Measurements from ENCODE around the gene PCGF2. TPM values are rescaled to one million over a fixed set of nuclear protein-coding genes. Genes with fewer than 3 reads are reported as not detected.
A peak's percentile ranks its signal among the peaks of the same experiment; 100 is the strongest.

Gene PCGF2
- total and polyA plus RNA-seq, 10 of the 15 experiments (the other 5 are each of a cell fraction or from before 2014, with no cell fraction given), result 2.7 to 35.6 (median 7.2) TPM

DNA sequence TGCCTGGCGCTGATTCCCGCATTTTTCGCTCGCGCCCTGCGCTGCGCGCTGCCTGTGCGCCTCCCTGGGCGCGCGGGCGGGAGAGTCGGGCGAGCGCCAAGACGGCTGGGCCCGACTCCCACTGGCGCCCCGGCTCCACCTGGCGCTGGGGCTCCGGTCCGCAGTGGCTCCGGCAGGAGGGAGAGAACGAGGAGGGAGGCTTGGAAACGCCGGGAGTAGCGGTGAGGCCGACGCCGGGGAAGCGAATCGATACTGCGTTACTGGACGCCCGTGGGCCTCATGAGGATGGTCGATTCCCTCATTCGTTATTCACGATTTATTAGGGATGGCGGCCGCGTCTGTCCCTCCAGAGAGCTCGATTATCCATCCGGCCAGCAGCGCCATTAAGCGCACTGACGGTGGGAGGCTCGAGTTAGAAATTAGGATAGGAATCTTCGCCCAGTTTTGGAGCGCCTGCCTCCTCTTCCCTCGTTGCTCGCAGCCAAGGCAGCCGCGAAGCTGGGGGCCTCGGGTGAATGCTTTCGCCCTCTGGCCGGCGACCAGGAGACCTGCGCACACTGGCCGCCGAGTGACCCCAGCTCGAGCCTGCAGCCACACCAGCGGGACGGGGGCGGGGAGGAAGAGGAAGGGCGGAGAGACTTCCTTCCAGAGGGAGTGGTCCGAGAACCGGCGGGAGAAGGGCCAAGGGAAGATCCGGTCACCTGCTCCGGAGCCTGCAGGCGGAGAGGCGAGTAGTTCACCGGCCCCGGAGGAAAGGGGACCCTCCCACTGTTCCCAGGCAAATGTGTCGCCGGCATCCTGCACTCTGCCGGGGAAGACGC, 1.3 kb upstream of the PCGF2 start (continued):
- TF ChIP-seq SMARCA5 (IDR thresholded peaks at IDR 0.05) (no peak), IKZF2 (IDR thresholded peaks at IDR 0.05) (peak; percentile 60 to 68; a peak in 3 of 4 replicates)

DNA sequence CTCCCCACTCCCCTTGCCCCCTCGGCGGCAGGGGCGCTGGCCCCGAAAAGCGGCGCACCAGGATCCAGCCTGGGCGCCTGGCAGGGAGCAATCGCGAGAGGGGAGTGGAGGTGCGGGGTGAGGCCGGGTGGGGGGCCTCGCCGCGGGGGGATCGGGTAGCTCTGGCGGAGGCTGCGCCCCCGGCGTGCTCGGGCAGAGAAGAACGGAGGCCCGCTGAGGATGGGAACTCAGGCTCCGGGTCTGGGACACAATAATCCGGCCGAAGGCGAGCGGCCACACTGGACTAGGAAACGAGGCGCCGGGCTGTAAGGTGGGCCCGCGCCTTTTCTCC, 721 bp upstream of the PCGF2 start:
- Histone ChIP-seq H3K36me3 (ENCODE audit: control insufficient read depth in 2 of 2, insufficient read depth in 2 of 2, low read length in 1 of 2) (no peaks in the 10 kb centered on the region), H3K79me2 (ENCODE audit: control insufficient read depth, insufficient read depth, low read length) (peaks cover 44% of the 10 kb centered on the region), H3K9ac (ENCODE audit: control insufficient read depth, insufficient read depth, low read length) (peak overlapping the region; percentile 61; the same call in 1 of the 2 replicates), H3K27me3 (replicated peaks in 1 of 2; ENCODE audit: control insufficient read depth in 2 of 2, insufficient read depth in 2 of 2, low read length in 1 of 2) (no peaks in the 10 kb centered on the region; a peak in 1 of 4 replicates), H3K4me3 (peak overlapping the region; percentile 70), H3K9me3 (replicated peaks; ENCODE audit: control insufficient read depth, insufficient read depth, low read length) (no peaks in the 10 kb centered on the region), H4K20me1 (ENCODE audit: control insufficient read depth, insufficient read depth) (no peaks in the 10 kb centered on the region), H3K4me2 (ENCODE audit: control insufficient read depth, insufficient read depth) (peak overlapping the region; percentile 96), H3K27ac (ENCODE audit: control insufficient read depth, insufficient read depth) (peak overlapping the region; percentile 51), H2AFZ (ENCODE audit: control insufficient read depth, low read depth, low read length) (peak overlapping the region; percentile 37; the same call in 1 of the 2 replicates), H3K4me1 (ENCODE audit: control insufficient read depth, insufficient read depth, low read length) (peaks cover 30% of the 10 kb centered on the region)
- in situ Hi-C loops (cut with MboI), result no loop called here
- ChIA-PET CTCF (interaction anchor here (1.1 kb wide), 1 partner anchor 121 kb away, joined by 4 read pairs; the partner anchor contains the start of gene LASP1), RAD21 (ENCODE audit: unreplicated experiment) (no interaction called here), POLR2A (interaction anchor here (0.6 kb wide), 1 partner anchor 1187 kb away, joined by 5 read pairs; no protein-coding TSS in a partner anchor), SMC1A (ENCODE audit: uncharacterized antibody, unreplicated experiment) (interaction anchor here (1.0 to 2.6 kb wide), 3 partner anchors 72 to 82 kb away, joined by 3 to 9 read pairs (median 3); no protein-coding TSS in a partner anchor)
- FAIRE-seq, result no peak
- TF ChIP-seq ZNF217 (IDR thresholded peaks at IDR 0.05) (no peak), CHD1 (IDR thresholded peaks at IDR 0.05; ENCODE audit: low read depth, low read length) (0 out of 2 replicates have a peak, but pooled peaks have one; percentile 34), TCF12 (IDR thresholded peaks at IDR 0.05; ENCODE audit: low read depth, low read length) (no peak), SUZ12 (IDR thresholded peaks at IDR 0.05; ENCODE audit: unreplicated experiment) (peak; percentile 81)
- WGBS (ENCODE audit: insufficient coverage, insufficient replicate concordance, low lambda C conversion rate, missing lambda C conversion rate), result 2% methylated on average over 27 of the region's 32 CpGs
- intact Hi-C loops (cut with micrococcal nuclease; ENCODE audit: unreplicated experiment), result no loop called here
- no TSS peak for BruUV-seq (replicated peaks)
- DNase-seq (ENCODE audit: low read depth, low spot score), result no peak
- no peak for ATAC-seq

Data from GM12878 (cell line).